Tracheal epithelial cell (primary cell): Measurements from ENCODE around the gene PATZ1. TPM values are rescaled to one million over a fixed set of nuclear protein-coding genes. Genes with fewer than 3 reads are reported as not detected.

Experiments used
- total RNA-seq: library from RNA; depleted of rRNA; stranded (reverse); fragments of >200 nt; gene quantifications from 2 replicates; pipeline ENCODE4 v1.2.1, GENCODE V29; 2014

The PATZ1 gene, protein sequence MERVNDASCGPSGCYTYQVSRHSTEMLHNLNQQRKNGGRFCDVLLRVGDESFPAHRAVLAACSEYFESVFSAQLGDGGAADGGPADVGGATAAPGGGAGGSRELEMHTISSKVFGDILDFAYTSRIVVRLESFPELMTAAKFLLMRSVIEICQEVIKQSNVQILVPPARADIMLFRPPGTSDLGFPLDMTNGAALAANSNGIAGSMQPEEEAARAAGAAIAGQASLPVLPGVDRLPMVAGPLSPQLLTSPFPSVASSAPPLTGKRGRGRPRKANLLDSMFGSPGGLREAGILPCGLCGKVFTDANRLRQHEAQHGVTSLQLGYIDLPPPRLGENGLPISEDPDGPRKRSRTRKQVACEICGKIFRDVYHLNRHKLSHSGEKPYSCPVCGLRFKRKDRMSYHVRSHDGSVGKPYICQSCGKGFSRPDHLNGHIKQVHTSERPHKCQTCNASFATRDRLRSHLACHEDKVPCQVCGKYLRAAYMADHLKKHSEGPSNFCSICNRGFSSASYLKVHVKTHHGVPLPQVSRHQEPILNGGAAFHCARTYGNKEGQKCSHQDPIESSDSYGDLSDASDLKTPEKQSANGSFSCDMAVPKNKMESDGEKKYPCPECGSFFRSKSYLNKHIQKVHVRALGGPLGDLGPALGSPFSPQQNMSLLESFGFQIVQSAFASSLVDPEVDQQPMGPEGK
- 7.2 and 8.7 TPM in 2 replicates for total RNA-seq

DNA sequence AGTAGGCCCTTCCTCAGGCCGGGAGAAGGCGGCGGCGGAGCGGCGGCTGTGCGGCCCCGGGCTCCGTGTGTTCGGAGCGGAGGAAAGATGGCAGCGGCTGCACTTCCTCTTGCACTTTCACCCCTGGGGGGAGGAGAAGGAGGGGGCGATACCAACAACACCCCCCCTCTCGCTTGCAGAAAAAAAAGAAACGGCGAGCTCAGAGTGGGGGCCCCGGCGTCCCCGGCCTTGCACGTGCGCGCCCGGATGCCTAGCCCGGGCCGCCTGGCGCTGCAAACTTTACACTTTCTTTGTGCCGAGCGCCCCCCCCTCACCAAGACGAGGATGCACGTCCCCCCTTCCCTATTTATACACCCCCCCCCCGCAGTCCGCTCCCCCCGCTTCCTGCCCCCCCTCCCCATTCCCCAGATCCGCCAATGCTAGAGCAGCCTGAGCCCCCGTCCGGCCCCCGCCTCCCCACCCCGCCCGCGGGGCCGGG, at the start of gene PATZ1:
PATZ1 (minus strand) TSS at position 92 of the 478 bp plus-strand sequence. CDS start 744 bp downstream, outside the sequence.

DNA sequence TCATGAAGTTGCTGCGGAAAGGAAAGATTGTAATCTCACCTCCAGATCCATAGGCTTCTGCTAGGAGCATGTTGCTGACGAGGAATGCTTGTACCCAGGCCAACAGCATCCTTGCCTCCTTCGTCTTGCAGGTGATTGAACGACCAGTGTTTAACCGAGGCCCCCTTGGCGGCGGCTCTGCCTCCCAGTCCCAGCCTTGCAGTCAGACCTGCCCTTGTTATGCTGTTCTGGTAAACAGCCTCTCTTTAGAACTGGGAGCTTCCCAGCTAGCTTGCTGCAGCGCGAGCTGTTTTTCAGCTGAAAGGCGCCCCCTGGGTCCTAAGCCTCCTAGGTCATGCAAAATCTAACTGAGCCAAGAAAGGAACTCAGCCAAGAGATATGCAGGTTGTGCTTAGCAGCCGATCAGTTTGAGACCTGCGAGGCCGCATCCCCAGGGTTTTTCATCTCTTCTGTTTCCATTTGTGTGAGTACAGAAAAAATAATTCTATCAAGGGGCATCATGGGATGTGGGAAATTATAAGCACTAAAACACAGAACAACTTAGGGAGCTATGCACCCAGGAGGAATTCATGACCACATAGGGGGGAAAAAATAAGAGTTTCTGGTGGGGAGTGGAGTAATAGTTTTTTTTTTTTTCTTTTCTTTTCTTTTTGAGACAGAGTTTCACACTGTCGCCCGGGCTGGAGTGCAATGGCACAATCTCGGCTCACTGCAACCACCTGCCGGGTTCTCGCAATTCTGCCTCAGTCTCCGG, 53.7 kb downstream of the PATZ1 start, which contains the start of gene PIK3IP1:
PIK3IP1 (minus strand) TSS at position 253 of the 754 bp plus-strand sequence; CDS start at position 109, 144 bp downstream.

Other genes with a start within 250 kb of the PATZ1 start
- 62.7 and 69.4 TPM in 2 replicates for gene SELENOM, start 238.8 kb downstream of the PATZ1 start, total RNA-seq
- gene INPP5J, start 223.4 kb downstream of the PATZ1 start, total RNA-seq: under 0.01 and 0.21 TPM in 2 replicates
- gene PLA2G3, start 205.8 kb downstream of the PATZ1 start, total RNA-seq: 0.24 TPM in 1 of 2 replicates, not detected in the other
- 32.5 and 46.0 TPM in 2 replicates for gene RNF185, start 186.2 kb downstream of the PATZ1 start, total RNA-seq
- gene LIMK2, start 134.0 kb downstream of the PATZ1 start, total RNA-seq: 120 and 139 TPM in 2 replicates
- 12.6 and 32.0 TPM in 2 replicates for gene PIK3IP1, start 53.9 kb downstream of the PATZ1 start, total RNA-seq
- 63.5 and 74.2 TPM in 2 replicates for gene DRG1, start 53.3 kb upstream of the PATZ1 start, total RNA-seq
- 7.5 and 46.5 TPM in 2 replicates for gene EIF4ENIF1, start 143.5 kb upstream of the PATZ1 start, total RNA-seq
- gene SFI1, start 150.2 kb upstream of the PATZ1 start, total RNA-seq: 6.6 and 12.5 TPM in 2 replicates